Measurements from ENCODE around the gene PJVK.

The PJVK gene

GRCh38 chr2:178478130-178478438 lies 26.9 kb downstream of the PJVK start:
- no peak for TF ChIP-seq CTCF (conservative IDR thresholded peaks at IDR 0.05)

GRCh38 chr2:178478439-178479274 lies 27.5 kb downstream of the PJVK start, which contains the start of gene FKBP7:
FKBP7 (minus strand) TSS chr2:178478600; CDS start chr2:178478499, 101 bp downstream.
- peak within 1 kb of the TSS; percentile 87 for H3K27ac ChIP-seq
- TF ChIP-seq CTCF (conservative IDR thresholded peaks at IDR 0.05): peak; percentile 83

More at GRCh38 chr2:178478130-178478438, 26.9 kb downstream of the PJVK start:
- peak overlapping the region; percentile 87 for H3K27ac ChIP-seq

GRCh38 chr2:178479275-178479616 lies 28.1 kb downstream of the PJVK start:
- H3K27ac ChIP-seq: peak overlapping the region; percentile 87
- peak; percentile 41 for TF ChIP-seq CTCF (conservative IDR thresholded peaks at IDR 0.05)

GRCh38 chr2:178479758-178480226 lies 28.6 kb downstream of the PJVK start:
- H3K27ac ChIP-seq: peak overlapping the region; percentile 87
- no peak for TF ChIP-seq CTCF (conservative IDR thresholded peaks at IDR 0.05)

GRCh38 chr2:178480227-178481181 lies 29.3 kb downstream of the PJVK start, which contains the start of gene PLEKHA3:
PLEKHA3 (plus strand) TSS chr2:178480457; CDS start chr2:178480870, 413 bp downstream.
- H3K27ac ChIP-seq: peak within 1 kb of the TSS; percentile 87
- TF ChIP-seq CTCF (conservative IDR thresholded peaks at IDR 0.05): no peak

- H3K27ac ChIP-seq: no peak overlapping the region
- no peak for TF ChIP-seq CTCF (conservative IDR thresholded peaks at IDR 0.05)
Measured at GRCh38 chr2:178482437-178482836, 31.3 kb downstream of the PJVK start.

All from VCaP (cell line).